Osteoblast (primary cell): ENCODE results near the gene MROH8. TPM values are rescaled to one million over a fixed set of nuclear protein-coding genes. Genes with fewer than 3 reads are reported as not detected.

Source experiments
- DNase-seq: peaks from one replicate; pipeline ENCODE4 v3.0.0; 2011; ENCODE audit warnings: low spot score, mixed read lengths; ENCODE audit not compliant: insufficient read length; ENCODE audit errors: missing footprints
- H2AFZ ChIP-seq: 2 replicates; pipeline ENCODE4 v1.6.0; 2011; ENCODE audit warnings: mild to moderate bottlenecking, low read length
- H3K27ac ChIP-seq: 2 replicates; pipeline ENCODE4 v1.5.1; 2011; ENCODE audit warnings: mild to moderate bottlenecking, low read depth, low read length, moderate library complexity
- H3K27me3 ChIP-seq: 2 replicates; pipeline ENCODE4 v1.6.0; 2012; ENCODE audit warnings: mild to moderate bottlenecking, control low read depth, inconsistent platforms, low read length, moderate library complexity; ENCODE audit not compliant: insufficient read depth
- H3K36me3 ChIP-seq: 2 replicates; pipeline ENCODE4 v1.5.1; 2011; ENCODE audit warnings: mild to moderate bottlenecking, low read length, control low read depth, moderate library complexity; ENCODE audit not compliant: insufficient read depth
- H3K4me1 ChIP-seq: 2 replicates; pipeline ENCODE4 v1.5.1; 2011; ENCODE audit warnings: mild to moderate bottlenecking, low read length, control low read depth, moderate library complexity; ENCODE audit not compliant: insufficient read depth
- H3K4me2 ChIP-seq: 2 replicates; pipeline ENCODE4 v1.6.0; 2011; ENCODE audit warnings: mild to moderate bottlenecking, low read length; ENCODE audit not compliant: insufficient read depth
- H3K4me3 ChIP-seq: fragments of 200-600 bp; sonication (generic); 3 replicates; pipeline ENCODE4 v1.5.1; 2012; ENCODE audit warnings: mild to moderate bottlenecking, low read length, inconsistent platforms; ENCODE audit not compliant: insufficient read depth
- H3K79me2 ChIP-seq: 2 replicates; pipeline ENCODE4 v1.6.0; 2012; ENCODE audit warnings: mild to moderate bottlenecking, low read length, control low read depth, inconsistent platforms; ENCODE audit not compliant: insufficient read depth
- H3K9me3 ChIP-seq: 2 replicates; pipeline ENCODE4 v1.5.1; 2011; ENCODE audit warnings: low read depth, low read length, control low read depth
- H4K20me1 ChIP-seq: 2 replicates; pipeline ENCODE4 v1.6.0; 2012; ENCODE audit warnings: mild to moderate bottlenecking, low read length, control low read depth; ENCODE audit not compliant: insufficient read depth
- total RNA-seq: library from RNA; depleted of rRNA; stranded (reverse); fragments of >200 nt; gene quantifications from 2 replicates; pipeline ENCODE4 v1.2.3, GENCODE V29; 2012
- TF ChIP-seq, protein P1 (sequence below): IDR thresholded peaks from 2 replicates; pipeline ENCODE4 v1.5.1; 2011; ENCODE audit warnings: mild to moderate bottlenecking, low read depth, low read length, moderate library complexity; ENCODE audit errors: extremely low read depth

The MROH8 gene
- total RNA-seq, 1 donor = 1.1 TPM

GRCh38 chr20:37188787-37189186 lies 9.4 kb upstream of the MROH8 start:
- Histone ChIP-seq H3K4me2 (no peak overlapping the region), H2AFZ (no peak overlapping the region), H4K20me1 (peaks cover 41% of the 10 kb centered on the region), H3K79me2 (peaks cover 91% of the 10 kb centered on the region), H3K4me3 (no peak overlapping the region), H3K27ac (no peak overlapping the region), H3K36me3 (peaks cover 40% of the 10 kb centered on the region), H3K4me1 (peaks cover 3% of the 10 kb centered on the region), H3K9me3 (no peaks in the 10 kb centered on the region), H3K27me3 (no peaks in the 10 kb centered on the region)
- DNase-seq = no peak
- TF ChIP-seq, protein P1, sequence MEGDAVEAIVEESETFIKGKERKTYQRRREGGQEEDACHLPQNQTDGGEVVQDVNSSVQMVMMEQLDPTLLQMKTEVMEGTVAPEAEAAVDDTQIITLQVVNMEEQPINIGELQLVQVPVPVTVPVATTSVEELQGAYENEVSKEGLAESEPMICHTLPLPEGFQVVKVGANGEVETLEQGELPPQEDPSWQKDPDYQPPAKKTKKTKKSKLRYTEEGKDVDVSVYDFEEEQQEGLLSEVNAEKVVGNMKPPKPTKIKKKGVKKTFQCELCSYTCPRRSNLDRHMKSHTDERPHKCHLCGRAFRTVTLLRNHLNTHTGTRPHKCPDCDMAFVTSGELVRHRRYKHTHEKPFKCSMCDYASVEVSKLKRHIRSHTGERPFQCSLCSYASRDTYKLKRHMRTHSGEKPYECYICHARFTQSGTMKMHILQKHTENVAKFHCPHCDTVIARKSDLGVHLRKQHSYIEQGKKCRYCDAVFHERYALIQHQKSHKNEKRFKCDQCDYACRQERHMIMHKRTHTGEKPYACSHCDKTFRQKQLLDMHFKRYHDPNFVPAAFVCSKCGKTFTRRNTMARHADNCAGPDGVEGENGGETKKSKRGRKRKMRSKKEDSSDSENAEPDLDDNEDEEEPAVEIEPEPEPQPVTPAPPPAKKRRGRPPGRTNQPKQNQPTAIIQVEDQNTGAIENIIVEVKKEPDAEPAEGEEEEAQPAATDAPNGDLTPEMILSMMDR = no peak

GRCh38 chr20:37185686-37186085 lies 6.3 kb upstream of the MROH8 start:
- Histone ChIP-seq H3K27me3 (no peaks in the 10 kb centered on the region), H3K36me3 (peaks cover 49% of the 10 kb centered on the region), H3K27ac (no peak overlapping the region), H3K79me2 (peaks cover 93% of the 10 kb centered on the region), H4K20me1 (peaks cover 33% of the 10 kb centered on the region), H3K4me2 (no peak overlapping the region), H3K4me3 (no peak overlapping the region), H2AFZ (no peak overlapping the region), H3K9me3 (no peaks in the 10 kb centered on the region), H3K4me1 (peaks cover under 1% of the 10 kb centered on the region)
- TF ChIP-seq, protein P1 = no peak
- no peak for DNase-seq

GRCh38 chr20:37179683-37180524 lies 556 bp upstream of the MROH8 start:
- Histone ChIP-seq H3K4me3 (peak overlapping the region; percentile 99), H3K4me1 (peaks cover 12% of the 10 kb centered on the region), H4K20me1 (peaks cover 34% of the 10 kb centered on the region), H3K9me3 (no peaks in the 10 kb centered on the region), H3K36me3 (peaks cover 20% of the 10 kb centered on the region), H3K4me2 (peak overlapping the region; percentile 100), H3K79me2 (peaks cover 57% of the 10 kb centered on the region), H3K27ac (peak overlapping the region; percentile 93), H2AFZ (peak overlapping the region; percentile 95), H3K27me3 (no peaks in the 10 kb centered on the region)
- peak; percentile 79 for DNase-seq
- TF ChIP-seq, protein P1 = no peak

DNA sequence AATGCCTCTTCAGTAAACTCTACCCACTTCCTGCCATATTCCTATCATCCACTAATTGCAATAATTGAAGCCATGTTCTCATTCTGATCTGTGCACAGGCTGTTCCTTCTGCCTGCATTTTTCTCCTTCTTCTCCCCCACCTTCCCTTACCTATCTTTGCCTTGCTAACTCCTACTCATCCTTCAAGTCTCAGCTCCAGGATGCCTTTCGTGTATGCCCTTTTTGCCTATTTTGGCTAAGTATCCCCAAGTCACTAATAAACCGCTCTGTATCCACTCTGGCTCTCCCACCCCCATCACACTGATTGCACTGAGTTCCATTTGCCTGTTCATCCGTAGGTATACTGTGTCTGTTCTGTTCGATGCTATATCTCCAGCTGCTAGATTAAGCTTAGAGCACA lies 6.5 kb downstream of the MROH8 start:
- Histone ChIP-seq H2AFZ (no peak overlapping the region), H3K4me1 (no peaks in the 10 kb centered on the region), H3K4me3 (no peak overlapping the region), H3K36me3 (no peaks in the 10 kb centered on the region), H3K27ac (no peak overlapping the region), H3K27me3 (no peaks in the 10 kb centered on the region), H3K9me3 (no peaks in the 10 kb centered on the region), H3K4me2 (no peak overlapping the region), H3K79me2 (no peaks in the 10 kb centered on the region), H4K20me1 (no peaks in the 10 kb centered on the region)
- TF ChIP-seq, protein P1 = no peak
- no peak for DNase-seq
